ENCODE results near the gene CRY1.

CRY1 gene

DNA sequence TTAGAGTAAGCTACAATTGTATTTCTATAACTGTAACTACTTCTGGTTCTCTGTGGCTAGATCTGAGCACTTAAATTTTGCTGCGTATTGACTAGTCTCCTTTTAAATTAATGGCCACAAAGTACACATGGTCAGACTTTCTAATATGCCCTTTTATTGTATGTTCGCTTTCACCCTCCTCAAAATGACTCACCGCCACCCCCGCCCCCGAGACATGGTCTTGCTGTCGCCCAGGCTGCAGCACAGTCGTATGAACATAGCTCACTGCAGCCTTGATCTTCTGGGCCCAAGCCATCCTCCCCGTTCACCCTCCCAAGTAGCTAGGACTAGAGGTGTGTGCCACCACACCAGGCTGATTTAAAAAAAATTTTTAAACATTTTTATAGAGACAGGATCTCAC lies 118.3 kb downstream of the CRY1 start:
- no peak for TF ChIP-seq EZH2phosphoT487 (conservative IDR thresholded peaks at IDR 0.05; ENCODE audit: low read length)
- TF ChIP-seq, protein P1, sequence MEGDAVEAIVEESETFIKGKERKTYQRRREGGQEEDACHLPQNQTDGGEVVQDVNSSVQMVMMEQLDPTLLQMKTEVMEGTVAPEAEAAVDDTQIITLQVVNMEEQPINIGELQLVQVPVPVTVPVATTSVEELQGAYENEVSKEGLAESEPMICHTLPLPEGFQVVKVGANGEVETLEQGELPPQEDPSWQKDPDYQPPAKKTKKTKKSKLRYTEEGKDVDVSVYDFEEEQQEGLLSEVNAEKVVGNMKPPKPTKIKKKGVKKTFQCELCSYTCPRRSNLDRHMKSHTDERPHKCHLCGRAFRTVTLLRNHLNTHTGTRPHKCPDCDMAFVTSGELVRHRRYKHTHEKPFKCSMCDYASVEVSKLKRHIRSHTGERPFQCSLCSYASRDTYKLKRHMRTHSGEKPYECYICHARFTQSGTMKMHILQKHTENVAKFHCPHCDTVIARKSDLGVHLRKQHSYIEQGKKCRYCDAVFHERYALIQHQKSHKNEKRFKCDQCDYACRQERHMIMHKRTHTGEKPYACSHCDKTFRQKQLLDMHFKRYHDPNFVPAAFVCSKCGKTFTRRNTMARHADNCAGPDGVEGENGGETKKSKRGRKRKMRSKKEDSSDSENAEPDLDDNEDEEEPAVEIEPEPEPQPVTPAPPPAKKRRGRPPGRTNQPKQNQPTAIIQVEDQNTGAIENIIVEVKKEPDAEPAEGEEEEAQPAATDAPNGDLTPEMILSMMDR (IDR thresholded peaks at IDR 0.05; ENCODE audit: insufficient read depth, low read length, poor library complexity, severe bottlenecking): no peak
- Histone ChIP-seq H4K20me1 (ENCODE audit: low read depth, low read length) (no peaks in the 10 kb centered on the region), H2AFZ (ENCODE audit: low read depth, low read length, severe bottlenecking) (no peak overlapping the region), H3K27me3 (ENCODE audit: low read length) (no peaks in the 10 kb centered on the region), H3K4me3 (ENCODE audit: insufficient read depth, low read length, poor library complexity, severe bottlenecking) (no peak overlapping the region), H3K79me2 (ENCODE audit: insufficient read depth, low read length) (no peaks in the 10 kb centered on the region; the same call in 1 of the 2 replicates), H3K36me3 (ENCODE audit: low read length) (peaks cover 19% of the 10 kb centered on the region; the same call in 1 of the 2 replicates), H3K4me2 (ENCODE audit: low read depth, low read length, poor library complexity, severe bottlenecking) (peak overlapping the region; percentile 46), H3K9ac (ENCODE audit: low read length) (peak overlapping the region; percentile 13; the same call in 1 of the 2 replicates), H3K27ac (ENCODE audit: low read depth, low read length) (peak overlapping the region; percentile 58), H3F3A (ENCODE audit: insufficient read depth) (no peaks in the 10 kb centered on the region), H3K9me3 (ENCODE audit: insufficient read depth, low read length) (no peaks in the 10 kb centered on the region), H3K9me2 (replicated peaks; ENCODE audit: insufficient read depth, low read length) (no peaks in the 10 kb centered on the region)

- no peak overlapping the region for H2AFZ ChIP-seq (ENCODE audit: low read depth, low read length, severe bottlenecking)
- no peaks in the 10 kb centered on the region for H4K20me1 ChIP-seq (ENCODE audit: low read depth, low read length)
- no peak overlapping the region for H3K4me3 ChIP-seq (ENCODE audit: insufficient read depth, low read length, poor library complexity, severe bottlenecking)
- H3K9me2 ChIP-seq (replicated peaks; ENCODE audit: insufficient read depth, low read length): no peaks in the 10 kb centered on the region
- no peaks in the 10 kb centered on the region for H3F3A ChIP-seq (ENCODE audit: insufficient read depth)
- H3K27ac ChIP-seq (ENCODE audit: low read depth, low read length): peak overlapping the region; percentile 58
- H3K79me2 ChIP-seq (ENCODE audit: insufficient read depth, low read length): no peaks in the 10 kb centered on the region; the same call in 1 of the 2 replicates
- no peak for TF ChIP-seq EZH2phosphoT487 (conservative IDR thresholded peaks at IDR 0.05; ENCODE audit: low read length)
- TF ChIP-seq, protein P1 (IDR thresholded peaks at IDR 0.05; ENCODE audit: insufficient read depth, low read length, poor library complexity, severe bottlenecking): no peak
- H3K9ac ChIP-seq (ENCODE audit: low read length): peak overlapping the region; percentile 13; the same call in 1 of the 2 replicates
- no peaks in the 10 kb centered on the region for H3K9me3 ChIP-seq (ENCODE audit: insufficient read depth, low read length)
- peak overlapping the region; percentile 46 for H3K4me2 ChIP-seq (ENCODE audit: low read depth, low read length, poor library complexity, severe bottlenecking)
- H3K36me3 ChIP-seq (ENCODE audit: low read length): peaks cover 19% of the 10 kb centered on the region; the same call in 1 of the 2 replicates
- no peaks in the 10 kb centered on the region for H3K27me3 ChIP-seq (ENCODE audit: low read length)
Measured at GRCh38 chr12:106974511-106974910, 118.8 kb downstream of the CRY1 start.

DNA sequence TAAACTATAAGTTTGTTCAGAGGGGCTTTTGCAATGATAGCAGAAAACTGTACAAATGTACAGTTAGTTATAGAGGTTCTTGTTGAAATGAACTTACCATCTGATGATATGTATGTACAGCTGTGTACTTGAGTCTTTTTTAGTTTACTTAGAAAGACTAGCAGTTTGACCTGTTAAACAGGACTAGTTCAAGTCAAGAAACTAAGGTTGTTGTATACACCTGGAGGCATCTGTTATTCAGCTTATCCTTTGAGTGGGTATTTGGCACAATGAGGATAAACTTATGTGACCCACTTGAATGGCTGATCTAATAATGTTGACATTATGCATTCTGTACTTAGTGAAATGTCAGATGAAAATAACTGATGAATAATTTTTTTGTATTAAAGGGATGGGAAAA lies 119.8 kb downstream of the CRY1 start:
- no peaks in the 10 kb centered on the region for H3K27me3 ChIP-seq (ENCODE audit: low read length)
- no peak overlapping the region for H2AFZ ChIP-seq (ENCODE audit: low read depth, low read length, severe bottlenecking)
- no peaks in the 10 kb centered on the region for H3K9me2 ChIP-seq (replicated peaks; ENCODE audit: insufficient read depth, low read length)
- no peaks in the 10 kb centered on the region for H3F3A ChIP-seq (ENCODE audit: insufficient read depth)
- H3K9me3 ChIP-seq (ENCODE audit: insufficient read depth, low read length): no peaks in the 10 kb centered on the region
- H3K27ac ChIP-seq (ENCODE audit: low read depth, low read length): no peak overlapping the region
- H3K79me2 ChIP-seq (ENCODE audit: insufficient read depth, low read length): no peaks in the 10 kb centered on the region; the same call in 1 of the 2 replicates
- H3K9ac ChIP-seq (ENCODE audit: low read length): no peak overlapping the region
- peak overlapping the region; percentile 46 for H3K4me2 ChIP-seq (ENCODE audit: low read depth, low read length, poor library complexity, severe bottlenecking)
- no peaks in the 10 kb centered on the region for H4K20me1 ChIP-seq (ENCODE audit: low read depth, low read length)
- H3K36me3 ChIP-seq (ENCODE audit: low read length): peaks cover 20% of the 10 kb centered on the region; the same call in 1 of the 2 replicates
- H3K4me3 ChIP-seq (ENCODE audit: insufficient read depth, low read length, poor library complexity, severe bottlenecking): no peak overlapping the region
- TF ChIP-seq EZH2phosphoT487 (conservative IDR thresholded peaks at IDR 0.05; ENCODE audit: low read length): no peak
- TF ChIP-seq, protein P1 (IDR thresholded peaks at IDR 0.05; ENCODE audit: insufficient read depth, low read length, poor library complexity, severe bottlenecking): no peak

Measured in SU-DHL-6 (cell line).